A549 (cell line): ENCODE measurements around the gene CAPN2. TPM values are rescaled to one million over a fixed set of nuclear protein-coding genes. Genes with fewer than 3 reads are reported as not detected.
A peak's percentile ranks its signal among the peaks of the same experiment; 100 is the strongest.

Source experiments
- ATAC-seq, 2 experiments: fragments of 200-7000 bp in 1 of 2; fragments of >200 bp in 1 of 2; cut with Nextera tagmentation in 1 of 2; cut with Tn5 transposase in 1 of 2; 3 replicates each; pipeline versions ENCODE4 v1.8.0 to v1.9.1; 2018 to 2020; ENCODE audit warnings: mild to moderate bottlenecking in 1 of 2, moderate library complexity in 1 of 2
- CTCF ChIA-PET: fragments of 300-600 bp; sonication (Branson Sonifier 250); formaldehyde crosslinking; extraction: SDS; loops from one replicate; lab custom pipeline; 2021; ENCODE audit warnings: antibody characterized with exemption, inconsistent platforms; lab: Yijun Ruan, JAX
- POLR2A ChIA-PET: fragments of 350-600 bp; formaldehyde crosslinking; extraction: SDS; loops from one replicate; lab custom pipeline; 2021; ENCODE audit warnings: antibody characterized with exemption, inconsistent platforms; lab: Yijun Ruan, JAX
- DNase-seq, 2 experiments: peaks; one replicate each; pipeline versions ENCODE4 v3.0.0 to v3.0.0-alpha.2; 2011 to 2016; ENCODE audit warnings: low read depth in 1 of 2, low spot score in 1 of 2
- FAIRE-seq: peaks from 2 replicates; lab custom pipeline; 2011; peaks lifted over from hg19 to GRCh38; lab: Jason Lieb, UNC
- H3K27ac ChIP-seq, 2 experiments: fragments of >200 bp; sonication (Bioruptor Twin); formaldehyde crosslinking; 3 replicates each; pipeline ENCODE4 v1.5.1; 2016 to 2017
- H3K4me1 ChIP-seq: fragments of >200 bp; sonication (Bioruptor Twin); formaldehyde crosslinking; 3 replicates; pipeline ENCODE4 v1.6.1; 2016
- H3K4me2 ChIP-seq: fragments of >200 bp; sonication (Bioruptor Twin); formaldehyde crosslinking; 3 replicates; pipeline ENCODE4 v1.6.1; 2016
- H3K4me3 ChIP-seq: fragments of >200 bp; sonication (Bioruptor Twin); formaldehyde crosslinking; 3 replicates; pipeline ENCODE4 v1.5.1; 2016
- H3K9me3 ChIP-seq: fragments of >200 bp; sonication (Bioruptor Twin); formaldehyde crosslinking; 3 replicates; pipeline ENCODE4 v1.6.1; 2016
- ATOH8 ChIP-seq: fragments of 250-450 bp; sonication (Bioruptor Pico); IDR thresholded peaks from 2 replicates; pipeline ENCODE4 v1.5.0; 2020; ENCODE audit warnings: low read depth, mild to moderate bottlenecking, moderate library complexity
- CBX2 ChIP-seq: fragments of 200-600 bp; sonication (generic); IDR thresholded peaks from 2 replicates; pipeline ENCODE4 v1.6.1; 2016; ENCODE audit warnings: low read depth, mild to moderate bottlenecking, borderline replicate concordance
- CBX8 ChIP-seq: fragments of 200-600 bp; sonication (generic); IDR thresholded peaks from 2 replicates; pipeline ENCODE4 v1.6.1; 2016
- CEBPB ChIP-seq, 2 experiments: fragments of >200 bp in 1 of 2; sonication (Bioruptor Twin) in 1 of 2; formaldehyde crosslinking in 1 of 2; IDR thresholded peaks; 2 replicates each; pipeline ENCODE4 v1.6.1; 2012 to 2016
- CHD2 ChIP-seq: fragments of 150-350 bp; IDR thresholded peaks from 2 replicates; pipeline ENCODE4 v1.6.1; 2014; ENCODE audit warnings: low read length; ENCODE audit not compliant: partially characterized antibody
- CTCF ChIP-seq: fragments of >200 bp; sonication (Bioruptor Twin); formaldehyde crosslinking; IDR thresholded peaks from 3 replicates; pipeline ENCODE4 v1.5.1; 2016
- EHF ChIP-seq: fragments of 250-450 bp; sonication (Bioruptor Pico); IDR thresholded peaks from 2 replicates; pipeline ENCODE4 v1.5.0; 2020; ENCODE audit warnings: mild to moderate bottlenecking
- EP300 ChIP-seq, 2 experiments: fragments of >200 bp; sonication (Bioruptor Twin); formaldehyde crosslinking; IDR thresholded peaks; 2 replicates in 1 of 2; 3 replicates in 1 of 2; pipeline ENCODE4 v1.6.1; 2016 to 2017
- FOSB ChIP-seq: fragments of 250-450 bp; sonication (Bioruptor Pico); IDR thresholded peaks from 2 replicates; pipeline ENCODE4 v1.5.0; 2020; ENCODE audit warnings: mild to moderate bottlenecking, moderate library complexity
- FOSL2 ChIP-seq, 2 experiments: fragments of 450-650 bp in 1 of 2; fragments of >200 bp in 1 of 2; sonication (Bioruptor Twin) in 1 of 2; formaldehyde crosslinking; IDR thresholded peaks; 2 replicates each; pipeline versions ENCODE4 v1.5.0 to v1.6.1; 2016 to 2020; ENCODE audit warnings: mild to moderate bottlenecking in 1 of 2, moderate library complexity in 1 of 2
- GATA3 ChIP-seq: IDR thresholded peaks from 2 replicates; pipeline ENCODE4 v1.6.1; 2012; ENCODE audit warnings: borderline replicate concordance
- HDAC2 ChIP-seq: fragments of 200-600 bp; sonication (generic); IDR thresholded peaks from 2 replicates; pipeline ENCODE4 v1.6.1; 2016
- HOXB5 ChIP-seq: fragments of 250-450 bp; sonication (Bioruptor Pico); IDR thresholded peaks from 2 replicates; pipeline ENCODE4 v1.5.0; 2020; ENCODE audit warnings: mild to moderate bottlenecking, moderate library complexity
- JUN ChIP-seq, 2 experiments: fragments of >200 bp; sonication (Bioruptor Twin); formaldehyde crosslinking; IDR thresholded peaks; 2 replicates in 1 of 2; 3 replicates in 1 of 2; pipeline ENCODE4 v1.6.1; 2016 to 2017
- MAX ChIP-seq: IDR thresholded peaks from 2 replicates; pipeline ENCODE4 v1.6.1; 2012
- MAZ ChIP-seq: fragments of 150-350 bp; IDR thresholded peaks from 2 replicates; pipeline ENCODE4 v1.6.1; 2014; ENCODE audit warnings: antibody characterized with exemption, low read depth, low read length, borderline replicate concordance
- NR3C1 ChIP-seq: fragments of >200 bp; sonication (Bioruptor Twin); formaldehyde crosslinking; IDR thresholded peaks from 3 replicates; pipeline ENCODE4 v1.6.1; 2017
- POLR2A ChIP-seq: IDR thresholded peaks from 2 replicates; pipeline ENCODE4 v1.6.1; 2012; ENCODE audit warnings: mild to moderate bottlenecking, low read length
- RCOR1 ChIP-seq: fragments of 150-350 bp; IDR thresholded peaks from 2 replicates; pipeline ENCODE4 v1.6.1; 2014; ENCODE audit warnings: antibody characterized with exemption, low read length, low read depth
- RNF2 ChIP-seq: fragments of 200-600 bp; sonication (generic); IDR thresholded peaks from 2 replicates; pipeline ENCODE4 v1.6.1; 2016; ENCODE audit warnings: low read depth, mild to moderate bottlenecking, antibody characterized with exemption, moderate library complexity, borderline replicate concordance
- SMC3 ChIP-seq: fragments of >200 bp; sonication (Bioruptor Twin); formaldehyde crosslinking; IDR thresholded peaks from 3 replicates; pipeline ENCODE4 v1.6.1; 2018; ENCODE audit warnings: inconsistent platforms
- TFCP2L1 ChIP-seq: fragments of 250-450 bp; sonication (Bioruptor Pico); IDR thresholded peaks from 2 replicates; pipeline ENCODE4 v1.5.0; 2021; ENCODE audit warnings: mild to moderate bottlenecking
- ZC3H11A ChIP-seq: fragments of 450-650 bp; IDR thresholded peaks from 2 replicates; pipeline ENCODE4 v1.6.1; 2014; ENCODE audit warnings: antibody characterized with exemption, mild to moderate bottlenecking
- ZFP36 ChIP-seq: fragments of 450-650 bp; IDR thresholded peaks from 2 replicates; pipeline ENCODE4 v1.6.1; 2014; ENCODE audit warnings: borderline replicate concordance; ENCODE audit not compliant: partially characterized antibody
- WGBS: methylation state at CpG from one replicate; pipeline ENCODE4 v1.1.6; 2017; ENCODE audit errors: missing lambda C conversion rate; 5-methylcytosine and 5-hydroxymethylcytosine counted together
- polyA plus RNA-seq, 4 experiments: library from polyadenylated mRNA; depleted of rRNA in 3 of 4; stranded (reverse); fragments of >200 nt; fragmentation: RNase III in 1 of 4; extraction: RNeasy Plus Mini Kit Qiagen cat#74134 plus additional on column Dnase treatment in 1 of 4; gene quantifications; 2 replicates in 3 of 4; 3 replicates in 1 of 4; pipeline ENCODE4 v1.2.3, GENCODE V29; 2011 to 2017

CAPN2 gene
- polyA plus RNA-seq, 2 of the 4 experiments (the other 2 are of a cell fraction) = 199 to 300 TPM

GRCh38 chr1:223667484-223668182, 44.7 kb upstream of the CAPN2 start:
- POLR2A ChIA-PET = interaction anchor here (0.6 kb wide), 1 partner anchor 34 kb away, joined by 4 read pairs; no protein-coding TSS in a partner anchor
- ATAC-seq = no peak

GRCh38 chr1:223669003-223669795, 43.1 kb upstream of the CAPN2 start:
- 78% methylated on average over 6 of the region's 6 CpGs for WGBS
- FAIRE-seq = no peak
- POLR2A ChIA-PET = no interaction called here
- CTCF ChIA-PET = interaction anchor here (1.5 to 6.6 kb wide), 8 partner anchors 12 to 537 kb away, joined by 3 to 31 read pairs (median 6); no protein-coding TSS in a partner anchor
- no peak for DNase-seq
- TF ChIP-seq TFCP2L1 (CRISPR knock-in tag) = no peak
- no peak for TF ChIP-seq RCOR1
- TF ChIP-seq CBX2 = no peak
- no peak for TF ChIP-seq CEBPB (IDR thresholded peaks at IDR 0.05)
- TF ChIP-seq ATOH8 (CRISPR knock-in tag) = no peak
- TF ChIP-seq NR3C1 = no peak
- no peak for TF ChIP-seq JUN (IDR thresholded peaks at IDR 0.05)
- no peak for TF ChIP-seq MAX
- TF ChIP-seq HOXB5 = no peak
- no peak for TF ChIP-seq RNF2
- no peak for TF ChIP-seq MAZ
- TF ChIP-seq POLR2A = no peak
- Histone ChIP-seq H3K4me3 (no peak overlapping the region), H3K4me2 (no peak overlapping the region), H3K27ac (no peak overlapping the region; a peak in 1 of 6 replicates), H3K9me3 (peaks cover 6% of the 10 kb centered on the region; the same call in 2 of the 3 replicates), H3K4me1 (peaks cover 22% of the 10 kb centered on the region)
- no peak for ATAC-seq

More at GRCh38 chr1:223667484-223668182, 44.7 kb upstream of the CAPN2 start:
- CTCF ChIA-PET = interaction anchor here (0.6 to 6.6 kb wide), 13 partner anchors 10 to 624 kb away, joined by 3 to 31 read pairs (median 3); no protein-coding TSS in a partner anchor
- Histone ChIP-seq H3K4me1 (peaks cover 22% of the 10 kb centered on the region), H3K4me2 (no peak overlapping the region), H3K27ac (peak overlapping the region; percentile 48 to 54; a peak in 5 of 6 replicates), H3K9me3 (no peaks in the 10 kb centered on the region), H3K4me3 (no peak overlapping the region)
- TF ChIP-seq GATA3 (no peak), CHD2 (no peak), RCOR1 (no peak), FOSB (CRISPR knock-in tag) (no peak), HDAC2 (no peak), EP300 (IDR thresholded peaks at IDR 0.05) (no peak), ZC3H11A (no peak), CTCF (no peak), EHF (CRISPR knock-in tag) (no peak), CBX8 (no peak), CBX2 (no peak), ZFP36 (no peak), FOSL2 (IDR thresholded peaks at IDR 0.05) (no peak), FOSL2 (CRISPR knock-in tag; IDR thresholded peaks at IDR 0.05) (no peak), SMC3 (no peak)
- DNase-seq (no peak), FAIRE-seq (no peak)
- 93% methylated on average over 3 of the region's 3 CpGs for WGBS
